ENCODE results near the gene RHOT2. TPM values are rescaled to one million over a fixed set of nuclear protein-coding genes. Genes with fewer than 3 reads are reported as not detected.

Gene RHOT2
- total RNA-seq, 2 experiments from 2014 or later: 123 to 128 TPM

GRCh38 chr16:723695-724094 lies 55.8 kb downstream of the RHOT2 start:
- Mint-ChIP-seq H3K36me3 (no peaks in the 10 kb centered on the region), H3K27ac (no peak overlapping the region), H3K4me1 (peaks cover 16% of the 10 kb centered on the region), H3K4me3 (no peak overlapping the region), H3K9me3 (no peaks in the 10 kb centered on the region), H3K27me3 (no peaks in the 10 kb centered on the region)
- no peak for DNase-seq

Other genes with a start within 250 kb of the RHOT2 start
- gene RAB11FIP3, start 242.5 kb upstream of the RHOT2 start, total RNA-seq: 10 to 100 TPM; 16.9 to 17.4 TPM
- gene CAPN15, start 140.4 kb upstream of the RHOT2 start, total RNA-seq: 10 to 100 TPM; 86.4 to 91.3 TPM
- gene PRR35, start 107.7 kb upstream of the RHOT2 start, total RNA-seq: not detected
- gene NHLRC4, start 101.1 kb upstream of the RHOT2 start, total RNA-seq: under 1 TPM; 0.54 to 0.76 TPM
- 10 to 100 TPM; 28.8 to 29.1 TPM for gene PIGQ, start 98.2 kb upstream of the RHOT2 start, total RNA-seq
- 1 to 10 TPM; 7.2 to 7.6 TPM for gene RAB40C, start 78.1 kb upstream of the RHOT2 start, total RNA-seq
- gene WFIKKN1, start 37.1 kb upstream of the RHOT2 start, total RNA-seq: under 1 TPM in 1 of 2 experiments, not detected in 1; 0.10 TPM
- 100 to 1,000 TPM; 127 to 128 TPM for gene METTL26, start 31.8 kb upstream of the RHOT2 start, total RNA-seq
- gene MCRIP2, start 26.3 kb upstream of the RHOT2 start, total RNA-seq: 10 to 100 TPM; 56.0 to 60.3 TPM
- 10 to 100 TPM; 84.5 to 86.0 TPM for gene WDR90, start 18.8 kb upstream of the RHOT2 start, total RNA-seq
- under 1 TPM; 0.49 to 0.72 TPM for gene RHBDL1, start 7.5 kb downstream of the RHOT2 start, total RNA-seq
- 10 to 100 TPM; 74.3 to 82.1 TPM for gene STUB1, start 12.3 kb downstream of the RHOT2 start, total RNA-seq
- 10 to 100 TPM; 37.2 to 43.0 TPM for gene JMJD8, start 16.2 kb downstream of the RHOT2 start, total RNA-seq
- 10 to 100 TPM; 20.8 to 21.7 TPM for gene WDR24, start 22.3 kb downstream of the RHOT2 start, total RNA-seq
- gene FBXL16, start 37.7 kb downstream of the RHOT2 start, total RNA-seq: 1 to 10 TPM; 3.2 to 6.0 TPM
- 10 to 100 TPM; 22.3 to 25.3 TPM for gene METRN, start 47.0 kb downstream of the RHOT2 start, total RNA-seq
- gene ANTKMT, start 53.0 kb downstream of the RHOT2 start, total RNA-seq: 10 to 100 TPM; 37.3 to 40.1 TPM
- gene CCDC78, start 58.3 kb downstream of the RHOT2 start, total RNA-seq: 1 to 10 TPM; 6.5 to 8.1 TPM
- gene HAGHL, start 59.0 kb downstream of the RHOT2 start, total RNA-seq: 10 to 100 TPM; 22.9 to 24.4 TPM
- 10 to 100 TPM; 18.3 to 19.8 TPM for gene CIAO3, start 72.9 kb downstream of the RHOT2 start, total RNA-seq
- gene MSLN, start 92.6 kb downstream of the RHOT2 start, total RNA-seq: not detected
- gene RPUSD1, start 120.2 kb downstream of the RHOT2 start, total RNA-seq: 10 to 100 TPM; 41.8 to 42.3 TPM
- 100 to 1,000 TPM in 1 of 2 experiments, 10 to 100 TPM in 1; 98.3 to 100 TPM for gene CHTF18, start 120.5 kb downstream of the RHOT2 start, total RNA-seq
- gene GNG13, start 132.6 kb downstream of the RHOT2 start, total RNA-seq: not detected